GM19468 (cell line): ENCODE results near the gene KRTAP5-11.
"Not testable (repeated sequence)": the region's sequence is repeated elsewhere in the genome, so short reads cannot be mapped to it uniquely, and the experiment has no call there.

Source experiments
- ATAC-seq: cut with Tn5 transposase; IDR thresholded peaks from one replicate; pipeline ENCODE4 v1.9.1; 2021; ENCODE audit warnings: mild to moderate bottlenecking, moderate library complexity, moderate number of reproducible peaks; ENCODE audit not compliant: unreplicated experiment; ENCODE audit errors: extremely low read depth

KRTAP5-11 gene

GRCh38 chr11:71558996-71559395 is 23.7 kb downstream of the KRTAP5-11 start:
- ATAC-seq, result no peak

GRCh38 chr11:71557257-71557656 is 25.4 kb downstream of the KRTAP5-11 start:
- ATAC-seq, result no peak

DNA sequence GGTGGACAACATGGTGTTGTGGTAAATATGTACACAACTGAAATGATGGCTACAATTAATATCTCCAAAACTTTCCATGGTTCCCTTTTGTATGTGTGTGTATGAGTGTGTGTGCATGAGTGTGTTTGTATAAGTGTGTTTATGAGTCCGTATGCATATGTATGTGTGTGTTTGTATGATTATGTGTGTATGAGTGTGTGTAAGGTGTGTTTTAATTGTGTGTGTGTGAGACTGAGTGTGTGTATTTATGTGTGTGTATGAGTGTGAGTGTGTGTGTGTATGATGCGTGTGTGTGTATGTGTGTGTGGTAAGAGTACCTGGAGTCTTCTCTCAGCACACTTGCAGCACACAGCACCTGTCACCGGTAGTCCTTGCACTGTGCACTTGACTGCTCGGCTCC is 26.7 kb downstream of the KRTAP5-11 start:
- no peak for ATAC-seq

DNA sequence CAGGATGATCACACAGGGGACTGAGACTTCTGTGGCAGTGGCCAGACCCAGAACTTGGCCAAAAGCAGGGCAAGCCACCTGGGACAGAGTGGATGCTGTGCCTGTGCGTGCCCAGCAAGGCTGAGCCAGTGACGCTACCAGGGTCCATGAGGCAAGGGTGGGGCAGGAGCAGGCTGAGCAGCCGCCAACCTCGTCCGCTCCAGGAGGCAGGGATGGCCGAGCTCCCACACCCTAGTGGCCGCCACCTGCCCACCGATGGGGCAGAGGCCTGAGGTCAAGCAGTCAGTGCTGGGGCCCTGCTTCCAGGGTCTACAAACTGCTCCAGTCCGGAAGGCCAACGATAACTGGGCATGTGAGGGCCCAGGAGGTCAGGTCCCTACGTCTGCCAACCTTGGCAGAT is 27.2 kb downstream of the KRTAP5-11 start:
- ATAC-seq, result no peak

- ATAC-seq, result no peak
These were observed 27.7 kb downstream of the KRTAP5-11 start for GRCh38 chr11:71554996-71555395.

DNA sequence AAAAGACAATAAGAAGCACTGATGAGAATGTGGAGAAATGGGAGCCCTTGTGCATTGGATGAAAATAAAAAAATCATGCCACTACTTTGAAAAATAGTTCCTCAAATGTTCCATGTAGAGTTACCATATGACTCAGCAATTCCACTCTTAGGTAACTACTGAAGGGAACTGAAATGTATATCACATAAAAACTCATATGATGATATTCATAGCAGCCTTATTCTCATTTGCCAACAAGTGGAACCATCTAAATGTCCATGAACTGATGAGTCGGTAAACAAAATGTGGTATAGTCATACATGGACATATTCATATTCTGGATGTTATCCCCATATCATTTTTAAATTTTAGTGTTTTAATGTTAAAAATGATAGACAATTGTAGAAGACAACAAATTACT is 31.0 kb downstream of the KRTAP5-11 start:
- no peak for ATAC-seq

GRCh38 chr11:71548716-71549151 is 33.9 kb downstream of the KRTAP5-11 start:
- ATAC-seq, result no peak

GRCh38 chr11:71548120-71548519 is 34.6 kb downstream of the KRTAP5-11 start, which contains the start of gene KRTAP5-9:
Gene KRTAP5-9 (plus strand): TSS chr11:71548420. CDS start chr11:71548658, 238 bp downstream.
- no peak for ATAC-seq

DNA sequence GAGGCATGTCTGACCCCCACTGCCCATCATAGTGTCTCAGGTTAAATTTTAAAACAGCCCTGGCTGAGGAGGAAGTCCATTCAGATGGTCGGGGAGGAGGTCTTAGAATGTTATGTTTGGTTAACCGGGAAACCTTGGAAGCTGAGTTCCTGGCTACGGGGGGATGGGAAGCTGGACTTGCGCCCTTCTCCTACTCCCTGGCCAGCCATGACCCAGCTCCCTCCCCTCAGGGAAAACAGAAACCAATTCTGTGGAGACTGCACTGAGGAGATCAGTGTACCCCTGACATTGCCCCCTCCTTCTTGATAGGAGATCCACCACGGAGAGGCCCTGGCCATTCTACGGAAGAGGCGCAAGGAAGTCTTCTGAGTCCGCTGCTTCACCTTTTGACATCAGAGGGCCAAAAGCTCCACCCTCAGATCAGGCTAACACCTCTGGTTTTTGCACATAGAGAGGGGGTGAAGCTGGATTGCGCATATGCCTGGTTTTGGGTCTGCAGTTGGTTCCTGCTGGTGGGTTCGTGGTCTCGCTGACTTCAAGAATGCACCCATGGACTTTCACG is 37.2 kb downstream of the KRTAP5-11 start:
- ATAC-seq, result no peak

GRCh38 chr11:71544525-71545214 is 38.0 kb downstream of the KRTAP5-11 start:
- ATAC-seq, result no peak

DNA sequence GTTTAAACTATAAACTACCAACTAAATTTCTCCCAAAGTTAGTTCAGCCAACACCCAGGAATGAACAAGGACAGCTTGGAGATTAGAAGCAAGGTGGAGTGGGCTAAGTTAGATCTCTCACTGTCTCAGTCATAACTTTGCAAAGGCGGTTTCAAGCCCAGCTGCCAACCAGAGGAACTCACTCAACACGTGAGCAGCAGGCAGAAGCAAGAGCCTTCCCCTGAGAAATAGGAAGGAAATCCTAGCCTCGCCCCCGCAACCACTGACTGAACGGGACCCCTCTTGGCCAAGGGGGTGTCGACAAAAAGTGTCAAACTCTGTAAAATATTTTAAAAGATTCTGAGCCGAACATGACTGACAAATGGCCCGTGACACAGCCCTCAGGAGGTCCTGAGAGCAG is 38.8 kb downstream of the KRTAP5-11 start:
- ATAC-seq, result no peak

DNA sequence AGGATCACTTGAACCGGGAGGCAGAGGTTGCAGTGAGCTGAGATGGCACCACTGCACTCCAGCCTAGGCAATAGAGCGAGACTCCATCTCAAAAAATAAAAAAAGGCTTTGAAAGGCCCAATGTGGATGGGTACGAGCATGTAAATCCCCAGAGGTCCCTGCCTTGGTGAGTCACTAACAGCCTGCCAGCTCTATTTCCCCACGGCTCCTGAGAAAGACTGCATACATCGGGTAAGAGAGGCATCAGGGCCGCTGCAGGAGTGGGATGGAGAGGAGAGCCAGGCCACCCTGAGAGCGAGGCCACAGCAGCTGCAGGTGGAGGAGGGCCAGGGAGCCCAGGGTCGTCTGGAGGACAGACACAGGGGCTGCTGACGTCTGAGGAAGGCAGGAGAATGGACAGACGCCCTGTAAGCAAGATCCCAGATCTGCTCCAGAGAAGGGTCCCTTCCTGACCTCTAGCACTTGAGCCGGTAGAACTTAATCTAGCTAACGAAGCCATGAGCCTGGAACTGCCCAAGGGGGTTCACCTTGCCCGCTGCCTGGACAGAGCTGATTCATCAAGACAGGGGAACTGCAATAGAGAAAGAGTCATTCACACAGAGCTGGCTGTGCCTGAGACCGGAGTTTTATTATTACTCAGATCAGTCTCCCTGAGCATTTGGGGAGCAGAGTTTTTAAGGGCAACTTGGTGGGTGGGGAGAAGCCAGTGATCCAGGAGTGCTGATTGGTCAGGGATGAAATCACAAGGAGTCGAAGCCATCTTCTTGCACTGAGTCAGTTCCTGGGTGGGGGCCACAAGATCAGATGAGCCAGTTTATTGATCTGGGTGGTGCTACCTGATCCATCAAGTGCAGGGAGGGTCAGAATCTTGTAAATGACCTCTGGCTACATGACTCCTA is 39.5 kb downstream of the KRTAP5-11 start:
- ATAC-seq, result no peak

GRCh38 chr11:71542382-71542781 is 40.3 kb downstream of the KRTAP5-11 start:
- ATAC-seq, result no peak

- ATAC-seq, result peak; percentile 39
These were observed 42.0 kb downstream of the KRTAP5-11 start for GRCh38 chr11:71540521-71541304.

DNA sequence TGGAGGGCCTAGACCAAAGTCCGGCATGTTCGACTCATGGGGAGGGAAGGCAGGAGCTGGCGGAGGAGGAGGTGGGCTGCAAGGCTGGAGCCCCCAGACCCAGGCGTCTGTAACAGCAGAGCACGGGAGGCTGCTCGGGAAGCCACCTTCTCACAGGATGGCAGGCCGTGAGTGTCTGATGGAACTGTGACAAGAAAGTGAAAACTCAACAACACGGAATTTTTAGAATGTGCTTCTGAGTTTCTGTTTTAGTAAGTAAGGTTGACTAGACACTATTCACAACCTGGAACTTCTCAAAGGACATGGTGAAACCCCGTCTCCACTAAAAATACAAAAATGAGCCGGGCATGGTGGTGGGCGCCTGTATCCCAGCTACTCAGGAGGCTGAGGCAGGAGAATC is 42.7 kb downstream of the KRTAP5-11 start:
- ATAC-seq, result not testable (repeated sequence)

GRCh38 chr11:71539017-71539416 is 43.7 kb downstream of the KRTAP5-11 start:
- no peak for ATAC-seq

- no peak for ATAC-seq
These were observed 44.0 kb downstream of the KRTAP5-11 start for GRCh38 chr11:71538666-71538990.

DNA sequence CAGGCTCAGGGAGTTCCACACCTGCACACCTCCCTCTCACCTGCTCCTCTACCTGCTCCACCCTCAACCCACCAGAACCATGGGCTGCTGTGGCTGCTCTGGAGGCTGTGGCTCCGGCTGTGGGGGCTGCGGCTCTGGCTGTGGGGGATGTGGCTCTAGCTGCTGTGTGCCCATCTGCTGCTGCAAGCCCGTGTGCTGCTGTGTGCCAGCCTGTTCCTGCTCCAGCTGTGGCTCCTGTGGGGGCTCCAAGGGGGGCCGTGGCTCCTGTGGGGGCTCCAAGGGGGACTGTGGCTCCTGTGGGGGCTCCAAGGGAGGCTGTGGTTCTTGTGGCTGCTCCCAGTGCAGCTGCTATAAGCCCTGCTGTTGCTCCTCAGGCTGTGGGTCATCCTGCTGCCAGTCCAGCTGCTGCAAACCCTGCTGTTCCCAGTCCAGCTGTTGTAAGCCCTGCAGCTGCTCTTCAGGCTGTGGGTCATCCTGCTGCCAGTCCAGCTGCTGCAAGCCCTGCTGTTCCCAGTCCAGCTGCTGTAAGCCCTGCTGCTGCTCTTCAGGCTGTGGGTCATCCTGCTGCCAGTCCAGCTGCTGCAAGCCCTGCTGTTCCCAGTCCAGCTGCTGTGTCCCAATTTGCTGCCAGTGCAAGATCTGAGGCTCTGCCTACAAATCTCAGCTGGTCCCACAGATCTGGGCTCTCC is 44.6 kb downstream of the KRTAP5-11 start, which contains the start of gene KRTAP5-8:
KRTAP5-8 (plus strand) TSS at position 49 of the 689 bp plus-strand sequence; CDS start at position 80, 31 bp downstream.
- ATAC-seq, result not testable (repeated sequence)

- no peak for ATAC-seq
These were observed 45.1 kb downstream of the KRTAP5-11 start for GRCh38 chr11:71537537-71537936.

DNA sequence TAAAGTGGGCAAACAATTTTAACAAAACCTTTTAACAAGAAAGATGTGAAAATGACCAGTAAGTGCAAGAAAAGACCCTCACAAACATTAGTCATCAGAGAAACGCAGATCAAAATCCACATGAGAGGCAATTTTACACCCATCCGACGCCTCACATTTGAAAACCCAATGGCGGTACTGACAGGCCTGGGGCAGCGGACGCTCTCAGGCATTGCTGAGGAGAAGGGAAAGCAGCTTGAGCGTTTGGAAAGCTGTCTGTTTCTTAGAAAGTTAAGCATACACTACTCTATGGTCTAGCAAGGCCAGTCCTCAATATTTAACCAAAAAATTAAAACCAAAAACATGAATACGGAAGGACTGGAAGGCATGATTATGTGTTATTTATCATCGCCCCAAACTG is 46.9 kb downstream of the KRTAP5-11 start:
- ATAC-seq, result no peak
